Esophagus squamous epithelium (tissue), 5 donors: ENCODE data around the gene ARMS2. TPM values are rescaled to one million over a fixed set of nuclear protein-coding genes. Genes with fewer than 3 reads are reported as not detected.

Experiments used
- DNase-seq: peaks from one replicate; lab custom pipeline; 2025; lab: John Stamatoyannopoulos, UW
- H3K27ac ChIP-seq, 4 donors: fragments of 200-600 bp; sonication (generic); one replicate each; pipeline ENCODE4 v1.5.1; 2016 to 2019; ENCODE audit warnings: mild to moderate bottlenecking in 1 of 4
- H3K27me3 ChIP-seq, 4 donors: fragments of 200-600 bp; sonication (generic); 1 replicate in 3 of 4; 2 replicates in 1 of 4; pipeline versions ENCODE4 v1.5.1 to v1.6.0; 2017 to 2021; ENCODE audit warnings: antibody characterized with exemption in 1 of 4
- H3K36me3 ChIP-seq, 3 donors: fragments of 200-600 bp; sonication (generic); one replicate each; pipeline ENCODE4 v1.5.1; 2016 to 2019
- H3K4me1 ChIP-seq, 3 donors: fragments of 200-600 bp; sonication (generic); one replicate each; pipeline ENCODE4 v1.5.1; 2017 to 2019
- H3K4me3 ChIP-seq, 4 donors: fragments of 200-600 bp; sonication (generic); 1 replicate in 3 of 4; 2 replicates in 1 of 4; pipeline ENCODE4 v1.5.1; 2016 to 2019; ENCODE audit warnings: mild to moderate bottlenecking in 2 of 4, moderate library complexity in 1 of 4
- H3K9me3 ChIP-seq, 3 donors: fragments of 200-600 bp; sonication (generic); one replicate each; pipeline ENCODE4 v1.5.1; 2016 to 2019
- POLR2A ChIP-seq, 4 donors: fragments of 450-650 bp; IDR thresholded peaks; one replicate each; pipeline ENCODE4 v1.6.1; 2017; ENCODE audit warnings: antibody characterized with exemption in 4 of 4, mild to moderate bottlenecking in 4 of 4, moderate library complexity in 3 of 4
- WGBS, 2 donors: methylation state at CpG; one replicate each; pipeline ENCODE4 v1.1.5; 2018; 5-methylcytosine and 5-hydroxymethylcytosine counted together
- intact Hi-C: fragments of 100-400 bp; cut with DNase I; formaldehyde crosslinking; loops from one replicate; pipeline ENCODE4 v1.15.0; 2022
- total RNA-seq, 4 donors: library from RNA; depleted of rRNA; stranded (reverse); fragments of >200 nt; gene quantifications; one replicate each; pipeline ENCODE4 v1.1.0, GENCODE V29; 2016
- TF ChIP-seq, protein P1 (sequence below), 6 experiments: fragments of 450-650 bp in 4 of 6; fragments of 200-600 bp in 2 of 6; sonication (generic) in 2 of 6; IDR thresholded peaks; one replicate each; pipeline ENCODE4 v1.5.1; 2016 to 2019; ENCODE audit warnings: antibody characterized with exemption in 6 of 6, mild to moderate bottlenecking in 4 of 6, moderate library complexity in 4 of 6
- donor health status: DM: yes; HTN: yes; CAD: no.

Gene ARMS2
- total RNA-seq, 4 donors from 2014 or later, result not detected

DNA sequence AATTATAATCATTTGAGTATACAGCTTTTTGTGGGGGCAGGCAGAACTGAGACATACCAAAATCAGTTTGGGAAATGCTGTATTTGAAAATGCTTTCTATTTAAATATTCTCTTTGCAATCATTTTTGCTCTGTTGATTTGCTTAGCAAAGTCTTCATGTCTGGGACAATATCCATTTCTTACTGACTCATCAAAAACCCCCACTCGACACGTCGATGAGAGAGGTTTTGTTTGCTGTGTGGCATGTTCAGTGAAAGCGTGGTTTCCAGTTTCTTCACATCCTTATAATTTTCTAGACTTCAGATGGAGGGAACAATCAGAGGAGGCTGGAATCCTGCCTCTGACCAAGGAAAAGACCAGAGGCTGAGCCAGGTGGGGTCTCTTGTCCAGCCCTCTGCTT is 35.8 kb downstream of the ARMS2 start:
- Histone ChIP-seq H3K27me3 (peaks cover 0 to 47% (median 0%) of the 10 kb centered on the region in 4 donors), H3K27ac (no peak overlapping the region), H3K4me1 (peaks cover 9 to 100% (median 41%) of the 10 kb centered on the region in 3 donors), H3K9me3 (no peaks in the 10 kb centered on the region), H3K36me3 (no peaks in the 10 kb centered on the region), H3K4me3 (no peak overlapping the region)
- intact Hi-C loops, result no loop called here
- WGBS, 2 donors, result 29 to 36% methylated on average over 4 of the region's 4 CpGs
- no peak for DNase-seq
- no peak for TF ChIP-seq POLR2A (IDR thresholded peaks at IDR 0.05)
- TF ChIP-seq, protein P1, sequence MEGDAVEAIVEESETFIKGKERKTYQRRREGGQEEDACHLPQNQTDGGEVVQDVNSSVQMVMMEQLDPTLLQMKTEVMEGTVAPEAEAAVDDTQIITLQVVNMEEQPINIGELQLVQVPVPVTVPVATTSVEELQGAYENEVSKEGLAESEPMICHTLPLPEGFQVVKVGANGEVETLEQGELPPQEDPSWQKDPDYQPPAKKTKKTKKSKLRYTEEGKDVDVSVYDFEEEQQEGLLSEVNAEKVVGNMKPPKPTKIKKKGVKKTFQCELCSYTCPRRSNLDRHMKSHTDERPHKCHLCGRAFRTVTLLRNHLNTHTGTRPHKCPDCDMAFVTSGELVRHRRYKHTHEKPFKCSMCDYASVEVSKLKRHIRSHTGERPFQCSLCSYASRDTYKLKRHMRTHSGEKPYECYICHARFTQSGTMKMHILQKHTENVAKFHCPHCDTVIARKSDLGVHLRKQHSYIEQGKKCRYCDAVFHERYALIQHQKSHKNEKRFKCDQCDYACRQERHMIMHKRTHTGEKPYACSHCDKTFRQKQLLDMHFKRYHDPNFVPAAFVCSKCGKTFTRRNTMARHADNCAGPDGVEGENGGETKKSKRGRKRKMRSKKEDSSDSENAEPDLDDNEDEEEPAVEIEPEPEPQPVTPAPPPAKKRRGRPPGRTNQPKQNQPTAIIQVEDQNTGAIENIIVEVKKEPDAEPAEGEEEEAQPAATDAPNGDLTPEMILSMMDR (IDR thresholded peaks at IDR 0.05), result no peak

DNA sequence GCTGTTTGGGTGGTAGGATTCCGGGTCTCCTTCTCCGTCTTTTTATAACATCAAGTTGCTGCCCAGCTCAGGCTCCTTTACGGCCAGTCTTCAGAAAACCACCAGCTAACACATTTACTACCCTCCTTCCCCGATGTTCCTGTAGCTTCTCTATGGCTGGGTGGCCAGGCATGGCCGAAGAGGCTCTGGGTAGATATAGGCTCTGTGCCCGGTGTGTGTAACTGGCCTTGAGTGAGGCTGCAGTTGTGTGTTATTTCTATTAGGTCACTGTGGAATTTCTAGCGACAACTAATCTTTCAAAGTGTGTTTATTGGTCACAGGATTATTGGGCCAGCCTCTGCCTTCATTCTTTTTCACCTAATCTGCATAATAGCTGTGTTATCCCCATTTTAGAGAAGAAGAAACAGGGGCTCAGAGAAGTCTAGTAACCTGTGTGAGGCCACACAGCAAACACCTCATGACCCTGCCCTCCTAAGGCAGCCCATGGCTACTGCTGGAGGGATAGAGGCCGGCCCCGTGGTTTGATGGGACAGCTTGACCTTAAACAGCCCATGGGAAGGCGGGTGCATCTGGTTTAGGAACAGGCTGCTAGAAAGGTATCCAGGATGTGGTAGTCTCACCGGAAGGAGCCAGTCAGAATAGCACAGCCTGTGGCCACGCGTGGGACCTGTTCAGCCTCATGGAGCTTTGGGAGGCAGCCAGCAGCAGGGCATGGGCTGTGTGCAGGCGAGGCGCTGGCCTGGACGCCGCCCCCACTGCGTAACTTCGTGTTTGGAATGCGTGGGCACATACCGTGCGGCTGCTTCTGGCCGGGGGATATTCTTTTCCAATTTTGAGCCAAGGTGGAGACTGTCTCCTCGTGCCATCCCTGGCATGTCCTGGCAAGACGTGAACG is 36.6 kb downstream of the ARMS2 start:
- intact Hi-C loops, result no loop called here
- TF ChIP-seq, protein P1 (IDR thresholded peaks at IDR 0.05), result peak in 1 of 6 experiments; percentile 6
- TF ChIP-seq POLR2A (IDR thresholded peaks at IDR 0.05), result no peak
- no peaks in the 10 kb centered on the region for H3K36me3 ChIP-seq
- H3K9me3 ChIP-seq, result no peaks in the 10 kb centered on the region
- H3K27me3 ChIP-seq, result peaks cover 0 to 47% (median 0%) of the 10 kb centered on the region in 4 donors
- peaks cover 9 to 99% (median 45%) of the 10 kb centered on the region in 3 donors for H3K4me1 ChIP-seq
- WGBS, 2 donors, result 40 to 62% methylated on average over 16 to 18 of the region's 26 CpGs
- no peak for DNase-seq
- peak overlapping the region in 2 of 4 donors; percentile 70 to 76 for H3K27ac ChIP-seq
- no peak overlapping the region for H3K4me3 ChIP-seq

DNA sequence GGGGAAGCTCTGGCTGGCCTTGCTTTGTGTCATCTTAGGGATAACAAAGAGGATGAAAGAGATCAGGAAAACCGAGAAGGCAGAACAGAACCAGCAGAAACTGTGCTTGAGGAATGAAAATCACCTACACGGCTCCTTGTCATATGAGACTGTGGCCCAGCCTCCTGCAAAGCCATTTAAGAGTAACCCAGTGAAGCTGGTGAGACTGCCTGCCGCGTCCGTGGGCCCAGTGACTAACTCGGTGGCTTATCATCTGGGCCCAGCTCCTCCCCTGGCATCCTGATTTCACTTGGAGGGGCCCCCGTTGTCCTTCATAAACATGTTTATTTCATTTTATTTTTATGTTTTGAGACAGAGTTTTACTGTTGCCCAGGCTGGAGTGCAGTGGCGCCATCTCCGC is 37.6 kb downstream of the ARMS2 start:
- peaks cover 9 to 97% (median 40%) of the 10 kb centered on the region in 3 donors for H3K4me1 ChIP-seq
- H3K4me3 ChIP-seq, result no peak overlapping the region
- peaks cover 0 to 47% (median 0%) of the 10 kb centered on the region in 4 donors for H3K27me3 ChIP-seq
- H3K9me3 ChIP-seq, result no peaks in the 10 kb centered on the region
- 53 to 59% methylated on average over 9 of the region's 9 CpGs for WGBS, 2 donors
- H3K27ac ChIP-seq, result peak overlapping the region in 2 of 4 donors; percentile 70 to 76
- no peaks in the 10 kb centered on the region for H3K36me3 ChIP-seq
- TF ChIP-seq, protein P1 (IDR thresholded peaks at IDR 0.05), result no peak
- TF ChIP-seq POLR2A (IDR thresholded peaks at IDR 0.05), result no peak
- DNase-seq, result no peak
- intact Hi-C loops, result no loop called here

DNA sequence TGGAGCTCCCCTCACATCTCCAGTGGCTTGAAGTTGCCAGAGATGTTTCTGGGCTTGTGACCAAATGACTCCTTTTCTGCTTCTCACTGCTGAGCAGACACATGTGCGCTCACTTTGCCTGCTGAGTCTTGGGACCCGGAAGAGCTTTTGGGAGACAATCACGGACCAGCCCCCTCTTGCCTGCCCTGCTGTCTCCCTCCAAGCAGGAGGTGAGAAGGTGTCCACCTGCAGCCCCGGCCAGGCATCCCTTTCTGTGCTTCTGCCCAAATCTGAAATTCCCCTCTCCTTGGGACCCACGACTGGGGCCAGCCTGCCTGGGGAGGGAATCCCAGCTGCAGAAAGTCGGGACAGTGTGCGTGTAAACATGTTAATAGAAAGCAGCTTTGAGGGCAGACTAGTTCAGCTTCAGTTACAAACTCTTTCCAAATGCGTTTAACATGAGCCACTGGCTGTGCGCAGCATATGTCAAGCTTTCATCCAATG is 38.6 kb downstream of the ARMS2 start:
- Histone ChIP-seq H3K4me1 (peaks cover 9 to 87% (median 40%) of the 10 kb centered on the region in 3 donors), H3K4me3 (no peak overlapping the region), H3K27ac (peak overlapping the region; percentile 40 to 80 (median 73)), H3K36me3 (no peaks in the 10 kb centered on the region), H3K27me3 (peaks cover 0 to 44% (median 0%) of the 10 kb centered on the region in 4 donors), H3K9me3 (no peaks in the 10 kb centered on the region)
- intact Hi-C loops, result no loop called here
- no peak for DNase-seq
- TF ChIP-seq, protein P1 (IDR thresholded peaks at IDR 0.05), result no peak
- no peak for TF ChIP-seq POLR2A (IDR thresholded peaks at IDR 0.05)
- WGBS, 2 donors, result 67% methylated on average over 6 to 7 of the region's 9 CpGs

DNA sequence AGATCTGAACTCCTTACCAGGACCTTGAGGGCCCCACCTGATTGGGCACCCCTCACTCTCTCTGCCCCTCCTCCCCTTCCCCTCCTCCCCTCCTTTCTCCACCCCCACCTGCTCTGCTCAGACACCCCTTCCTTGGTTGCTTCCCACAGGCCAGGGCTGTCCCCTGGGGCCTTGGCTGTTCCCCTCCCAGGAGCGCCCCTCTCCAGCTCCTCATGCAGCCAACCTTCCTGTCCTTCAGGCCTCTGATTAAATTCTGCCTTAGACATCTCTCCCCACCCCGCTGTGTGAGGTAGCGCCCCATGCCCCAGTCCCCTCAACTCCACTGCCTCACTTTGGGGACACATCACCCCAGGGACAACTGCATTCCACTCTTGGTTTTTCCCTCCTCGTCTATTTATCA is 39.3 kb downstream of the ARMS2 start:
- no peaks in the 10 kb centered on the region for H3K36me3 ChIP-seq
- TF ChIP-seq, protein P1 (IDR thresholded peaks at IDR 0.05), result no peak
- TF ChIP-seq POLR2A (IDR thresholded peaks at IDR 0.05), result no peak
- H3K4me3 ChIP-seq, result no peak overlapping the region
- no peaks in the 10 kb centered on the region for H3K9me3 ChIP-seq
- peak overlapping the region; percentile 40 to 80 (median 73) for H3K27ac ChIP-seq
- H3K4me1 ChIP-seq, result peaks cover 11 to 83% (median 44%) of the 10 kb centered on the region in 3 donors
- no peak for DNase-seq
- peaks cover 0 to 37% (median 0%) of the 10 kb centered on the region in 4 donors for H3K27me3 ChIP-seq
- WGBS, 2 donors, result 80 to 91% methylated on average over 4 of the region's 4 CpGs
- intact Hi-C loops, result no loop called here
